Iris pigment epithelial cell (primary cell): Measurements from ENCODE around the gene HOXD9.

Experiments
- DNase-seq: peaks from one replicate; pipeline ENCODE4 v3.0.0-alpha.2; 2011; ENCODE audit warnings: low read depth

The HOXD9 gene

GRCh38 chr2:176110415-176111308, 11.9 kb upstream of the HOXD9 start:
- no peak for DNase-seq

- DNase-seq, result peak; percentile 34
Observed at GRCh38 chr2:176111309-176111663, 11.2 kb upstream of the HOXD9 start.

GRCh38 chr2:176111846-176112374, 10.6 kb upstream of the HOXD9 start:
- DNase-seq, result no peak

GRCh38 chr2:176112375-176113302, 9.9 kb upstream of the HOXD9 start:
- no peak for DNase-seq

- DNase-seq, result no peak
Observed at GRCh38 chr2:176114120-176114929, 8.2 kb upstream of the HOXD9 start.

GRCh38 chr2:176114930-176115625, 7.4 kb upstream of the HOXD9 start:
- DNase-seq, result no peak

- no peak for DNase-seq
Observed at GRCh38 chr2:176115883-176116813, 6.4 kb upstream of the HOXD9 start, which contains the start of gene HOXD10. Gene HOXD10 (plus strand): TSS chr2:176116778. CDS start chr2:176116834, 56 bp downstream.

- DNase-seq, result no peak
Observed at GRCh38 chr2:176117162-176117822, 5.2 kb upstream of the HOXD9 start.

GRCh38 chr2:176117823-176118371, 4.6 kb upstream of the HOXD9 start:
- no peak for DNase-seq

GRCh38 chr2:176118601-176119339, 3.7 kb upstream of the HOXD9 start:
- no peak for DNase-seq

GRCh38 chr2:176120364-176121189, 1.9 kb upstream of the HOXD9 start:
- DNase-seq, result no peak

- DNase-seq, result no peak
Observed at GRCh38 chr2:176121190-176122051, 1.1 kb upstream of the HOXD9 start.

- DNase-seq, result no peak
Observed at GRCh38 chr2:176122052-176122682, 352 bp upstream of the HOXD9 start.

- DNase-seq, result no peak
Observed at GRCh38 chr2:176123411-176124109, 1.0 kb downstream of the HOXD9 start.
